ENCODE results near the gene APBB1IP.

APBB1IP gene

GRCh38 chr10:26494018-26494417 is 55.9 kb downstream of the APBB1IP start:
- no peak overlapping the region for H3K4me2 ChIP-seq (ENCODE audit: low read length)
- 0 out of 2 replicates have a peak, but pooled peaks cover 2% of the 10 kb centered on the region for H3K4me1 ChIP-seq (ENCODE audit: control insufficient read depth, low read length)
- H3K27ac ChIP-seq (ENCODE audit: low read depth, low read length): no peak overlapping the region
- no peaks in the 10 kb centered on the region for H4K20me1 ChIP-seq (ENCODE audit: control insufficient read depth, insufficient read depth, low read depth, low read length)
- H3K79me2 ChIP-seq (ENCODE audit: control insufficient read depth, low read length): peaks cover 42% of the 10 kb centered on the region
- H3K4me3 ChIP-seq (ENCODE audit: low read length): no peak overlapping the region
- peaks cover 81% of the 10 kb centered on the region for H3K36me3 ChIP-seq (ENCODE audit: control insufficient read depth, low read length)
- no peaks in the 10 kb centered on the region for H3K27me3 ChIP-seq (ENCODE audit: control insufficient read depth, low read length)
- H3K9me3 ChIP-seq (ENCODE audit: control insufficient read depth, insufficient read depth, low read length): no peaks in the 10 kb centered on the region
- no peak for TF ChIP-seq EZH2phosphoT487 (IDR thresholded peaks at IDR 0.05; ENCODE audit: borderline replicate concordance, low read length)
- no peak for TF ChIP-seq CTCF (IDR thresholded peaks at IDR 0.05; ENCODE audit: low read depth, low read length, poor library complexity, severe bottlenecking)
- H3F3A ChIP-seq (ENCODE audit: control insufficient read depth, insufficient read depth): no peaks in the 10 kb centered on the region
- H3K9me2 ChIP-seq (replicated peaks; ENCODE audit: control insufficient read depth, low read length): no peaks in the 10 kb centered on the region

- Histone ChIP-seq H3K27me3 (ENCODE audit: control insufficient read depth, low read length) (no peaks in the 10 kb centered on the region), H3K27ac (ENCODE audit: low read depth, low read length) (no peak overlapping the region), H3K4me2 (ENCODE audit: low read length) (no peak overlapping the region), H3K4me3 (ENCODE audit: low read length) (no peak overlapping the region), H3K9me2 (replicated peaks; ENCODE audit: control insufficient read depth, low read length) (no peaks in the 10 kb centered on the region), H3K79me2 (ENCODE audit: control insufficient read depth, low read length) (peaks cover 7% of the 10 kb centered on the region; the same call in 1 of the 2 replicates), H3F3A (ENCODE audit: control insufficient read depth, insufficient read depth) (no peaks in the 10 kb centered on the region), H4K20me1 (ENCODE audit: control insufficient read depth, insufficient read depth, low read depth, low read length) (no peaks in the 10 kb centered on the region), H3K9me3 (ENCODE audit: control insufficient read depth, insufficient read depth, low read length) (no peaks in the 10 kb centered on the region), H3K36me3 (ENCODE audit: control insufficient read depth, low read length) (peaks cover 92% of the 10 kb centered on the region), H3K4me1 (ENCODE audit: control insufficient read depth, low read length) (peaks cover 8% of the 10 kb centered on the region; the same call in 1 of the 2 replicates)
- no peak for TF ChIP-seq CTCF (IDR thresholded peaks at IDR 0.05; ENCODE audit: low read depth, low read length, poor library complexity, severe bottlenecking)
- TF ChIP-seq EZH2phosphoT487 (IDR thresholded peaks at IDR 0.05; ENCODE audit: borderline replicate concordance, low read length): no peak
Measured at GRCh38 chr10:26499426-26499825, 61.3 kb downstream of the APBB1IP start.

- Histone ChIP-seq H3K9me2 (replicated peaks; ENCODE audit: control insufficient read depth, low read length) (no peaks in the 10 kb centered on the region), H3K9me3 (ENCODE audit: control insufficient read depth, insufficient read depth, low read length) (no peaks in the 10 kb centered on the region), H3F3A (ENCODE audit: control insufficient read depth, insufficient read depth) (no peaks in the 10 kb centered on the region), H4K20me1 (ENCODE audit: control insufficient read depth, insufficient read depth, low read depth, low read length) (no peaks in the 10 kb centered on the region), H3K79me2 (ENCODE audit: control insufficient read depth, low read length) (peaks cover 2% of the 10 kb centered on the region; the same call in 1 of the 2 replicates), H3K4me2 (ENCODE audit: low read length) (no peak overlapping the region), H3K4me1 (ENCODE audit: control insufficient read depth, low read length) (peaks cover 8% of the 10 kb centered on the region; the same call in 1 of the 2 replicates), H3K4me3 (ENCODE audit: low read length) (no peak overlapping the region), H3K27ac (ENCODE audit: low read depth, low read length) (no peak overlapping the region), H3K36me3 (ENCODE audit: control insufficient read depth, low read length) (peaks cover 89% of the 10 kb centered on the region), H3K27me3 (ENCODE audit: control insufficient read depth, low read length) (no peaks in the 10 kb centered on the region)
- TF ChIP-seq EZH2phosphoT487 (IDR thresholded peaks at IDR 0.05; ENCODE audit: borderline replicate concordance, low read length) (no peak), CTCF (IDR thresholded peaks at IDR 0.05; ENCODE audit: low read depth, low read length, poor library complexity, severe bottlenecking) (no peak)
Measured at GRCh38 chr10:26502986-26503385, 64.8 kb downstream of the APBB1IP start.

All from DOHH2 (cell line).